H4 (cell line): ENCODE data around the gene RAB19. TPM values are rescaled to one million over a fixed set of nuclear protein-coding genes. Genes with fewer than 3 reads are reported as not detected.
"Not testable (repeated sequence)": the region's sequence is repeated elsewhere in the genome, so short reads cannot be mapped to it uniquely, and the experiment has no call there.

Experiments used
- DNase-seq: peaks from one replicate; pipeline ENCODE4 v3.0.0-alpha.2; 2015; ENCODE audit warnings: low spot score
- total RNA-seq: library from RNA; depleted of rRNA; stranded (reverse); fragments of >200 nt; shearing (Covaris generic); gene quantifications from 2 replicates; pipeline ENCODE4 v1.2.3, GENCODE V29; 2014

The RAB19 gene
- total RNA-seq, 1 experiment from 2014 or later: not detected

GRCh38 chr7:140400381-140400780 is 3.5 kb upstream of the RAB19 start:
- DNase-seq: no peak

DNA sequence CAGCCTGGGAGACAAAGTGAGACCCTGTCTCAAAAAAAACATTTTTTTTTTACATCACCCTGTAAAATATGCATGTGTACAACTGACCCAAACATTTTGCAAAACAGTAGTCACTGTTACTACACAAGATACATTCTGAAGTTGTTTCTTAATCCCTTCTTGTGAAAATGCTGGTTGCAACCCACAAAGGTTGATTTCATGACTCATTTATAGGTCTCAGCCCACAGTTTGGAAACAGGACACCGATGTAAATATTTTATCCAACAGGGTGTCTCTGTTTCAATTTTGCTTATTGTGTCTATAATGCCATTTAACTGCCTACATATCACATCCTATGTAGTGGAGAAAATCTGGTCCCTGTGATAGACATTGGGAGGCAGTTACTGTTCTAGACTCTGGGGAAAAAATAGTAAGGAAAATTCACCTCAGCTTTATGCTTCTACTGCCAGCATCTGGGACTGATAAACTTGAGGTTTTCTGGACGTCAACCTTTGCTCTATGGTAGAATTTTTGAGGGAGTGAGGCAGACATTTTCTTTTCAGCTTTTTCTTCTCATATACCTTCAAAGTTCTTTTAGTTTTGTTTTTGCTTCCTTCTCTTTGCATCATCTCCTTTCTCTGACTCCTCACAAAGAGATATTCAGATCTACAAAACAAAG is 1.6 kb upstream of the RAB19 start:
- peak; percentile 75 for DNase-seq

- DNase-seq: no peak
Observed at GRCh38 chr7:140404565-140405065, 757 bp downstream of the RAB19 start.

DNA sequence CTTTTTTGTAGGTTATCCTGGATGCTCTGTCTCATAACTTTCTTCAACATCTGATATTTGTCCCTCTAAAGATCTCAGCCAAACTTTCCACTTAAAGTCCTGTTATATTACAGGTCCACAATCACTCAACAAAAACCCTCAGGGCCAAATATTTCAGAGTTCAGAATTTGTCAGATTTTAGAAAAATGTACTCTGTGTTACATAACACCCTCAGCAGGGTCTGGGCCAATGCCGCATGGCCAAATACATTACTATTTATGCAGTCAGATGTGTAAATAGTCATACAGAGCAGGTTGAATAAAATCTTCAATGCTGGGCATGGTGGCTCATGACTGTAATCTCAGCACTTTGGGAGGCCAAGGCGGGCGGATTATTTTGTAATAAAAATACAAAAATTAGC is 11.5 kb downstream of the RAB19 start:
- no peak for DNase-seq

GRCh38 chr7:140415816-140416215 is 12.0 kb downstream of the RAB19 start:
- not testable (repeated sequence) for DNase-seq

- DNase-seq: no peak
Observed at GRCh38 chr7:140416560-140416959, 12.7 kb downstream of the RAB19 start.

DNA sequence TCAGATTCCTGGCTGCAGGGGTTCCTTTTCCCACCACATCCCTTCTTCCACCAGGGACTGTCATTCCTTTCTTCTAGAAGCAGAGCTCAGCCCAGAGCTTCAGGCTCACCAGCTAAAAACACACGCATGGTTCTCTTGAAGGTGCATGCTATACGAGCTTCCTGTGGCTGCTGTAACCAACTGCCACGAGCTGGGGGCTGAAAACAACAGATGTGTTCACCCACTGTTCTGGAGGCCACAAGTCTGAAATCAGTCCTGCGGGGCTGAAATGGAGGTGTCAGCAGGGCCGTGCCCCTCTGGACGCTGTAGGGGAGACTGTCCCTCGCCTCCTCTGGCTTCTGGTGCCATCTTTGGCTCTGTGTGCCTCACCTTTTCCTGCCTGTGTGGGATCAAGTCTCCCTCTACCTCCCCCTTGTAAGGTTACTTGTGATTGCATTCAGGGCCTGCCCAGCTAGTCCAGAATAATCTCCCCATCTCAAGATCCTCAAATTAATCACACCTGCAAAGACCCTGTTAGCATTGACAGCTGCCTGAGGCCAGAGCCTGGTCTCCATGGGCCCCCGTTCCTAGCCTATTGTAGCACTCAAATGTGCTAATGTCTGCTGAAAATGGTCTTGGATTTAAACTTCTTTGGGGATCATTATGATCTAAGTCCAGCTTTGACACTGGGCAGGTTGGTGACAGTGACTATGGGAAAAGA is 13.7 kb downstream of the RAB19 start:
- DNase-seq: no peak

- not testable (repeated sequence) for DNase-seq
Observed at GRCh38 chr7:140418156-140418472, 14.3 kb downstream of the RAB19 start.

DNA sequence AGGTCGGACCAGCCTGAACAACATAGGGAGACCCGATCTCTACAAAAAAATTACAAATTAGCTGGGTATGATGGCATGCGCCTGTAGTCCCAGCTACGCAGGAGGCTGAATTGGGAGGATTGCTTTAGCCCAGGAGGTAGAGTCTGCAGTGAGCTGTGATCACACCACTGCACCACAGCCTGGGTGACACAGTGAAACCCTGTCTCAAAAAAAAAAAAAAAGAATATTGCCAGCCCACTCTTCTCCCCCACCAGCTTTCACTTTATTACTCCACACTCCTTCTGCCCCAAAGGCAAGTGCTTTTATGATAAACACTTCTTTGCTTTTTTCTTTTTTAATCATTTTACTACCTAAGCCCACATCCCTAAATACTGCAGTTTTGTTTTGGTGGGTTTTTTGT is 14.8 kb downstream of the RAB19 start:
- DNase-seq: no peak

DNA sequence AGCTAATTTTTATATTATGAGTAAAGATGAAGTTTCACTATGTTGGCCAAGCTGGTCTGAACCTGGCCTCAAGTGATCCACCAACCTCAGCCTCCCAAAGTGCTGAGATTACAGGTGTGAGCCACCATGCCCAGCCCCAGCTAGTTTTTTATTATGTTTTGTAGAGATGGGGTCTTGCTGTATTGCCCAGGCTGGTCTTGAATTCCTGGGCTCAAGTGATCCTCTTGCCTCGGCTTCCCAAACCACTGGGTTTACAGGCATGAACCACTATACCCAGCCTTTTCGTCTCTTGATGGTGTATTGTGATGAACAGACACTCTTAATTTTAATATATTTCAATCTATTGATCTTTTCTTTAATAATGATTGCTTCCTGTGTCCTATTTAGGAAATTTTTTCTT is 17.7 kb downstream of the RAB19 start:
- DNase-seq: no peak

DNA sequence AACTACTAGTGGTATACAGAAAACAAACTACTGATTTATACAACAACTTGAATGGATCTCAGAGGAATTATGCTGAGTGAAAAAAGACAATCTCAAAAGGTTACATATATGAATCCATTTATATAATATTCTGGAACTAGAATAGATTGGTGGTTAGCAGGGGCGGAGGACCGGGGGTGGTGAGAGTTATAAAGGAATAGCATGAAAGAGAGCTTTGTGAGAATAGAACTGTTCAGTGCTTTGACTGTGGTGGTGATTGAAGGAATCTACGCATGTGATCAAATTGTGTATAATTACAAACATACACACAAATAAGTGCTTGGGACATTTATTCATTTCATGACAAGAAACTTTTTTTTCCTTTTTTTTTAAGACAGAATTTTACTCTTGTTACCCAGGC is 19.6 kb downstream of the RAB19 start:
- DNase-seq: no peak

- no peak for DNase-seq
Observed at GRCh38 chr7:140425718-140426117, 21.9 kb downstream of the RAB19 start.

- no peak for DNase-seq
Observed at GRCh38 chr7:140426130-140426529, 22.3 kb downstream of the RAB19 start.

DNA sequence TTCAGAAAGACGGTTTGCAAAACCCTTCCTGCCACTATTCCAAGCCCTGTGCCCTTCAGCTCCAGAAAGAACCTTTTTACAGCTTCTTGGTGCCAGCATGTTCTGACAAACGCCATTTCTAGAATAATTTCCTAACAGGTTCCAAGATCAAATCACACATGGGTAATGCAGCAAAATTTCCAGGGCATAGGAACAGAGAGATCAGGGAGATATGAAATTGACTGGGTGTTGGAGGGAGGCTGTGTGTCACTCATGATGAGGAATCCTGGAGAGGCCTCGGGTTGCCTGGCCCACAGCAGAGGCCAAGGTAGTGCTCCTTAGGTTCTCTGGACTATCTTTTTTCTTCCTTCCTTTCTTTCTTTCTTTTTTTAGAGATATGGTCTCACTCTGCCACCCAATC is 29.5 kb downstream of the RAB19 start:
- no peak for DNase-seq

DNA sequence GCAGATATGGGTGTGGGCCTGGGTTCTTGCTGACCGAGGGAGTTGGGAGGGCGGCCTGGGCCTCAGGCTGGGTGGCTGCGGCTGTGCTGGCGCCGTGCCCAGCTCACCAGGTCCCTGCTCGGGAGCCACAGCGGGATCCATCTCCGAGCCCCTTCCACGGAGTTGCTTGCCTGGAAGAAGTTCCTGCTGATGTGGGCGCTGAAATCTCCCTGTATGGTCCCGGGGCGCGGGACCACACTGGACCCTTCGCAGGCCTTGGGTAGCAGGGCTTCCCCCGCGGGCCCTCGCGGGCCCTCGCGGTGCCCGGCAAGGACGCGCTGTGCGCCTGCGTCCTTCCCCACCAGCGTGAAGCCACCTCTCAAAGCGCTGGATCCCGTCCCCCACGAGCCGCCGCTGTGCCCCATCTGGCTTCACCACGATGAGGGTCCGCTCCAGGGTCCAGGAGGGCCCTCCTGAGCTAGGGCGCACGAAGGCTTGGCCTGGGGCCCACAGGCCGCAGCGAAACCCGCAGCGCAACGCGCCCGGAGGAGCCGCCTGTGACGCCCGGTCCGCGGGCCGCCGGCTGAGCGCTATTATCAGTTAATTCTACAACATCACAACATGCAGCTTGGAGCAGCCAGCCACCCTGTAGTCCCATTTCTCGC is 31.5 kb downstream of the RAB19 start:
- DNase-seq: no peak

DNA sequence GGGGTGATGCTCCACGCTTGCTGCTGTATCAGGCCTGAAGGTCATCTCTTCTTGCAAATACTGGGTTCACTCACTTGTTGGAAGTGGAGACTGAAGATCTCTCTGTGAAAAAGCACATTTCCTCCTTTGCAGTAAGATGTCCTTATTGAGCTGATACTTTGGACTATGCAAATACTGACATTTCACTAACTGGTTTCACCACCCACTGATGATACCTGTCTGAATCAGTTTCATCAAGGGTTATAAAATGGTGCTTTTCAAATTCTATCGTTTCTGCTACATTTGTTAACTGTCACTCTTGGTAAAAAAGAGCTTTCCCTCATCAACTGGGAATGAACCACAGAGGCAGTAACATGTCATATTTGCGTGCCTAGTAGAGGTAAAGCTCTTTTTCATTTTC is 35.5 kb downstream of the RAB19 start:
- no peak for DNase-seq

DNA sequence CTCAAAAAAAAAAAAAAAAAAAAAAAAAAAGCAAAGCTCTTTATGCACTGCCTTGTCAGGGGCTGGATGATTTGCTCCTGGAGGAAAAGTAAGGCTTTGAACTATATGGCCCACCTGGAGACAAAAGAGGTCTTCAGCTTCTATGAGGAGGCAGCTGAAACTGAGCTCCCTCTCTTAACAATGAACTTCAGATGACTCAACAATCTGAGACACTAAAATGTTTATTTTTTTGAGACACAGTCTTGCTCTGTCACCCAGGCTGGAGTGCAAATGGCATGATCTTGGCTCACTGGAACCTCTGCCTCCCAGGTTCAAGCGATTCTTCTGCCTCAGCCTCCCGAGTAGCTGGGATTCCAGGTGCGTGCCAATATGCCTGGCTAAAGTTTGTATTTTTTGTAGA is 36.7 kb downstream of the RAB19 start:
- DNase-seq: peak; percentile 25

- DNase-seq: no peak
Observed at GRCh38 chr7:140441519-140441918, 37.7 kb downstream of the RAB19 start.

DNA sequence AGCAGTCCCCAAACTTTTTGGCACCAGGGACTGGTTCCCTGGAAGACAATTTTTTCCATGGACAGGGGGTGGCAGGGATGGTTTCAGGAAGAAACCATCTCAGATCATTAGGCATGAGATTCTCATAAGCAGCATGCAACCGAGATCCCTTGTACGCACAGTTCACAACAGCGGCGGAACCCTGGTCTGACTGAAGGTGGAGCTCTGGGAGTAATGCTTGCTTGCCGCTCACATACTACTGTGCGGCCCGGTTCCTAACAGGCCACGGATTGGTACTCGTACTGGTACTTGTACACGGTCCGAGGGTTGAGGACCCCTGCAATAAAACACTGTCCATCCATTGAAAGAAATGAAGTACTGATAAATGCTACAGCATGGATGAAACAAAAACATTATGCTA is 42.6 kb downstream of the RAB19 start:
- DNase-seq: no peak

DNA sequence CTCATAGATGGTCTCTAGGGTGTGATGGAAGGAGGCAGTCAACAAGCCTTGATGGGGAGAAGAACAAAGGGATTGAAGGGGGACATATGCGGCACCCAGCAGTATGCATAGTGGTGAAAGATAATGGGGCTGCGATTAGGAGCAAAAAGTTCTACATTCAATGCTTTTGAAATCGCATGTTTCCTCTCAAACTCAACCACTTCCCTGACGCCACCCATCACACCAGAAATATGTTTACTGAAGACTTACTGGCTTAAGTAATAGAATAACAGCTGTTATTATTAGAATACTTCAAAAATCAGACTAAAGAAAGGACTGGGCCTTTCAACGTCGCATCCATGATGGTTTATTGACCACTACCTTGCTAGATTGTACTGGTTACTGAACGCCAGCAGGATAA is 44.0 kb downstream of the RAB19 start:
- no peak for DNase-seq

DNA sequence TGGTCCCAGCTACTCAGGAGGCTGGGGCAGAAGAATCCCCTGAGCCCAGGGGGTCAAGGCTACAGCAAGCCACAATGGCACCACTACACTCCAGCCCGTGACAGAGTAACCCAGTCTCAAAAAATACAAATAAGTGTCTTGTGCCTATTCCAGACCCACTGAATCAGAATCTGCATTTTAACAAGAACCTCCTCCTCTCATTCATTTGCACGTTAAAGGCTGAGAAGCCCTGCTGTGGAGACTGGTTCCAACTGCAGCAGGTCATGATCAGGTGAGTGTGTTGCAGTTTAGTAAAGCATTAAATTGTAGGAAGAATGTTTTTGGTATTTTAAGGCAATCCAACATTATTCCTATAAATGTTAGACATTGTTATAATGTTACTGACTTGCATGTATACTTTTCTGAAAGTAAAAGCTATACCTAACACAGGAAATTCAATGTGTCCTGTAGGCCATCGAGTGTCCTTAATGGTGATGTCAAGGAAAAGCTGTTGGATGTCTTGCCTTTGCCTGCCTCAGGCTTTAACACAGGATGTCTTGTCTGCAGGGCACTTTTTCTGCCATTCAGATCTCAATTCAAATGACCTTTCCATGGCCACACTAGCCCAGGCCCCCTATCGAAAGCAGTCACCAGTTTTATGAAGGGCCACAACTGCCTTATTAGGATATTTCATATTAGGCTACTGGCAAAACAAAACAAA is 45.1 kb downstream of the RAB19 start:
- DNase-seq: no peak

GRCh38 chr7:140451716-140452115 is 47.9 kb downstream of the RAB19 start:
- no peak for DNase-seq

DNA sequence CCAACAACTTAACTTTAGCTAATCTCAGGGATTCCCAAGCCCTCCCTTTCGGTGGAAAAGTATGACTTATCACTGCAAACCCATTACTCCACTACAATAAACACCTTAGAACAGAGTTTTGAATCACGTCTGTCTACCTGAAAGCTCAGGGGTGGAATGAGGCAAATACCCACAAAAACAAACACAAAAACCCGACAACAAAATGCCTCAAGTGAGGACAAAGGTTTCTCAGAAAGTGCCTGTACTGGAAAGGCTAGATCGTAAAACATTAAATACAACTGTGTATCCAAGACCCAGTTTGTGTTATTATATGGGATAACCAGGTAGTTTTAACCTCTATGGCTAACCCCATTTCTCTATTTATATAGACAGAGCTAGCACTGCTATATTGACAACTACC is 49.4 kb downstream of the RAB19 start:
- DNase-seq: no peak
